ENCODE results near the gene LSM10. TPM values are rescaled to one million over a fixed set of nuclear protein-coding genes. Genes with fewer than 3 reads are reported as not detected.

Gene LSM10
- total and polyA plus RNA-seq, 2 experiments from 2014 or later, result 20.6 to 75.7 TPM

DNA sequence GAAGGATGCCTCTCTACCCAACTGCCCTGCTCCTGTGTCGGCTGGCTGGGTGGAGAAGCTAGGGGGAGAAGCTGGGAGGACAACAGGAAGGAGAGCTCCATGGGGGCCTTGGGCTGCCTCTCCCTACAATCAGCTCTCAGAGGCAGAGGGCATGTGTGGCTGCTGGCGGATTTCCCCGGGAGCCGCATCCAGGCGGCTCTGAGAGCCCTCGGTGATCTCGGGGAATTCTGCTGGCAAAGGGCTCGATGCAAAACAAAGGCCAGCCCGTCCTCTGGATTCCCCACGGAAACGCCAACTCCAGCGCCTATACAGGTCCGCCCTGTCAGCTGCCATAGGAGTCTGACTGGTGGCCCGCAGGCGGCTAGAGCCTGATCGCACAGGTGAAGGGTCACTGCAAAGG lies 47.9 kb downstream of the LSM10 start:
- Histone ChIP-seq H3K36me3 (peaks cover 17% of the 10 kb centered on the region), H3K4me1 (ENCODE audit: low read depth) (no peaks in the 10 kb centered on the region)
- TF ChIP-seq, protein P1, sequence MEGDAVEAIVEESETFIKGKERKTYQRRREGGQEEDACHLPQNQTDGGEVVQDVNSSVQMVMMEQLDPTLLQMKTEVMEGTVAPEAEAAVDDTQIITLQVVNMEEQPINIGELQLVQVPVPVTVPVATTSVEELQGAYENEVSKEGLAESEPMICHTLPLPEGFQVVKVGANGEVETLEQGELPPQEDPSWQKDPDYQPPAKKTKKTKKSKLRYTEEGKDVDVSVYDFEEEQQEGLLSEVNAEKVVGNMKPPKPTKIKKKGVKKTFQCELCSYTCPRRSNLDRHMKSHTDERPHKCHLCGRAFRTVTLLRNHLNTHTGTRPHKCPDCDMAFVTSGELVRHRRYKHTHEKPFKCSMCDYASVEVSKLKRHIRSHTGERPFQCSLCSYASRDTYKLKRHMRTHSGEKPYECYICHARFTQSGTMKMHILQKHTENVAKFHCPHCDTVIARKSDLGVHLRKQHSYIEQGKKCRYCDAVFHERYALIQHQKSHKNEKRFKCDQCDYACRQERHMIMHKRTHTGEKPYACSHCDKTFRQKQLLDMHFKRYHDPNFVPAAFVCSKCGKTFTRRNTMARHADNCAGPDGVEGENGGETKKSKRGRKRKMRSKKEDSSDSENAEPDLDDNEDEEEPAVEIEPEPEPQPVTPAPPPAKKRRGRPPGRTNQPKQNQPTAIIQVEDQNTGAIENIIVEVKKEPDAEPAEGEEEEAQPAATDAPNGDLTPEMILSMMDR (IDR thresholded peaks at IDR 0.05; ENCODE audit: low read depth, low read length), result no peak

DNA sequence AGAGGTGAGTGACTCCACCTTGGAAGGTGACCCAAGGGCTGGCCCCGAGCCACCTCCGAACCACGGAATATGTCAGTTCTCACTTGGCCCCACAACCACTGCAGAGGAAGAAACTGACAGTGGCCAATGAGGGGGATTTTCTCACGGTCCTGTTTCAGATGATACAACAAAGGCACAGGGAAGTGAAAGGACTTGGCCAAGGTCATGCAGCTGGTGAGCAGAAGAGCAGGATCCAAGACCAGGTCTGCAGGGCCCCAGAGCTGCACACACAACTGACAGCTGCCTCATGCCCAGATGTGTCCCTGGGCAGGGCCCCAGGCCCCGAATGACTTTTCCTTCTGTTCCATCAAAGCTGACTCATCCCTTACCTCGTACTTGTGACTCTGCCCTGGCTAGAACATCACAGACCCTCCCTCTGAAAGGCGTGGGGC lies 48.5 kb downstream of the LSM10 start:
- Histone ChIP-seq H3K4me3 (no peak overlapping the region), H3K4me1 (ENCODE audit: low read depth) (no peaks in the 10 kb centered on the region), H3K36me3 (peaks cover 15% of the 10 kb centered on the region), H3K27me3 (no peaks in the 10 kb centered on the region), H3K9me3 (ENCODE audit: low read depth) (no peaks in the 10 kb centered on the region), H3K27ac (no peak overlapping the region)
- peak in 1 of 2 donors; percentile 9 for DNase-seq (ENCODE audit: low read depth in 1 of 2, low spot score in 1 of 2)
- TF ChIP-seq, protein P1 (IDR thresholded peaks at IDR 0.05; ENCODE audit: low read depth, low read length), result no peak

More for the DNA sequence above, 47.9 kb downstream of the LSM10 start:
- H3K9me3 ChIP-seq (ENCODE audit: low read depth), result no peaks in the 10 kb centered on the region
- no peaks in the 10 kb centered on the region for H3K27me3 ChIP-seq
- no peak overlapping the region for H3K4me3 ChIP-seq
- H3K27ac ChIP-seq, result no peak overlapping the region
- peak in 1 of 2 donors; percentile 31 for DNase-seq (ENCODE audit: low read depth in 1 of 2, low spot score in 1 of 2)

DNA sequence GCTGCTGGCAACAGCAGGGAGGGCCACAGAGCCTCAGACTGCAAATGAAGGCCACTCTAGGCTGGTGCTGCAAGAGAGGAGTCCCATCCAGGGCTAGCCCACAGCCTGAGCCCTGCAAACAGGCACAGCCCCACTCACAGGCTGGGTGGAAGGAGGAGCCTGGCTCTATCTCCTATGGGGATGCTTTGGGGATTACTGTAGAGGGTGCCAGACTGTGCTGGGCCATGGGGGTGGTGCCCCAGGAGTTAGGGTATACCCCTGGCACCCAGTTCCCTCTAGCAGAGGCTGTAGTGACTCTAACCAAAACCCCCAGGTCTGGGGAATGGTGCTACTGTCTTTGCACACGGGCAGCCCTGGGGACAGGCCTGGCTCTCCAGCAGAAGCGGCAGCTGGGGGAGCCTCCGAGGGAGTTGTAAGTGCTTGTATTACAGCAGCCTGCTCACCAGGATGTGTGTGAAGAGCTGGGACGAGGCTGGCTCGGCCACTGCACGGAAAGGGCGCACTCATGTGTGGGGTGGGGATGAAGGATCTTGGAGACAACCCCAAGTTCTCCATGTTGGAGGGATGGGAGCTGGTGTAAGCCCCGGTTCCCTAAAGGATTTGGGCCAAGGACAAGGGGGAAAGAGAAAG lies 50.9 kb downstream of the LSM10 start:
- no peak overlapping the region for H3K4me3 ChIP-seq
- peaks cover 12% of the 10 kb centered on the region for H3K36me3 ChIP-seq
- no peaks in the 10 kb centered on the region for H3K27me3 ChIP-seq
- H3K4me1 ChIP-seq (ENCODE audit: low read depth), result no peaks in the 10 kb centered on the region
- H3K27ac ChIP-seq, result no peak overlapping the region
- TF ChIP-seq, protein P1 (IDR thresholded peaks at IDR 0.05; ENCODE audit: low read depth, low read length), result no peak
- DNase-seq (ENCODE audit: low read depth in 1 of 2, low spot score in 1 of 2), result no peak
- no peaks in the 10 kb centered on the region for H3K9me3 ChIP-seq (ENCODE audit: low read depth)

DNA sequence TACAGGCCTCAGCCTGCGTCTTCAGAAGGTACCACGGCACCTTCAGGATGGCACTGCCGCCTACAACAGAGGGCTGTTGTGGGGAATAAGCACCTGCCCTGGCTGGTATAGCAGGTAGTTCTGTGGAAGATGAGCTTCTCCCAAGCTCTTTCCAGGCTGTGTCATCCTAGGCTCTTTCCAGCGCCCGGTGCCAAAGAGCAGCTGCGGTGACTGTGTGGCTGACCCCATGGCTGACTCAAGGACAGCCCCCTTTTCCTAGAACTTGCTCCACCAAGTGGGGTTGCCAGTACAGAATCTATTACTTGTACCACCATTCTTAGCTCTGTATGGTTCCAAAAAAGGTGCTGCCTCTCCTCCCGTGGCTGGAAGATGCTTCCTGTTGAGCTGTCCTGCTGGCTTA lies 52.4 kb downstream of the LSM10 start:
- TF ChIP-seq, protein P1 (IDR thresholded peaks at IDR 0.05; ENCODE audit: low read depth, low read length), result no peak

DNA sequence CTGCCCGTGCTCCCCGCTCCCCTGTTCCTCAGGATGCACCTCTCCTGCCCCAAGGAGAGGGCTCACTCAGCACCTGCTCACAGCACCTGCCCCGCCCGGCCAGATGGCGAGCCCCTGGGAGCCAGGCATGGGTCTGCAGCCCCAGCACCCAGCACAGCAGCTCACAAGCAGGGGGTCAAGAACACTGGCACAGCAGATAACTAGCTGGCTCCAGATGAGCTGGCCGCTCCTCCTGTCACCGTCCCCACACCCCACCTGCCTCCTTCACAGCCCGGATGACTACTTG lies 53.4 kb downstream of the LSM10 start:
- Histone ChIP-seq H3K36me3 (peaks cover 9% of the 10 kb centered on the region), H3K9me3 (ENCODE audit: low read depth) (no peaks in the 10 kb centered on the region), H3K27me3 (no peaks in the 10 kb centered on the region), H3K27ac (no peak overlapping the region), H3K4me1 (ENCODE audit: low read depth) (no peaks in the 10 kb centered on the region), H3K4me3 (no peak overlapping the region)
- no peak for DNase-seq (ENCODE audit: low read depth in 1 of 2, low spot score in 1 of 2)
- TF ChIP-seq, protein P1 (IDR thresholded peaks at IDR 0.05; ENCODE audit: low read depth, low read length), result no peak

More for the DNA sequence above, 52.4 kb downstream of the LSM10 start:
- no peak for DNase-seq (ENCODE audit: low read depth in 1 of 2, low spot score in 1 of 2)
- no peaks in the 10 kb centered on the region for H3K9me3 ChIP-seq (ENCODE audit: low read depth)
- H3K27me3 ChIP-seq, result no peaks in the 10 kb centered on the region
- H3K27ac ChIP-seq, result no peak overlapping the region
- H3K4me1 ChIP-seq (ENCODE audit: low read depth), result no peaks in the 10 kb centered on the region
- H3K4me3 ChIP-seq, result no peak overlapping the region
- H3K36me3 ChIP-seq, result peaks cover 9% of the 10 kb centered on the region

Data from cardiac muscle cell (in vitro differentiated cells and primary cell).